Measurements from ENCODE around the gene POC1B.

DNA sequence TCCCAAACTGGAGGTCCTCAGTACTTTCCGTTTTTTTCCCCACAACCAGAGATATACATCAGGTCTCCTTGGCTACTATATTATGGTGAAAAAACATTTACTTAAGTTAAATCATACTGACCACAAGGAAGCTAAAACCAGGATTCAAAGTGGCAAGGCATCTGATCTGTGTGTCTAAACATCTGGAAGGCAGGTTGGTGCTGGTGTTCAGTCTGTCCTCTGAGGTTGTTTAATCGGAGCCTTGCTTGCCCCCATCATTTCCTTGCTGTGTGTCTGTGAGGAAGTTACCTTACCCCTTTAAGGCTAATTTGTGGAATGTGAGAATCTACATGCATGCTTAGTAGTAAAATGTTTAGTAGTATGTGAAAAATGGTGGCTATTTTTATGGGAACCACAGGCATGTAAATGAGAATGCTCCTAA lies 76.9 kb downstream of the POC1B start:
- TF ChIP-seq EZH2 (IDR thresholded peaks at IDR 0.05; ENCODE audit: borderline replicate concordance, low read depth, low read length, poor library complexity, severe bottlenecking) = no peak
- TF ChIP-seq CTCF (conservative IDR thresholded peaks at IDR 0.05; ENCODE audit: low read depth, low read length) = no peak

All from A673 (cell line).